Articular chondrocyte of knee joint (primary cell): Measurements from ENCODE around the gene SPARCL1. TPM values are rescaled to one million over a fixed set of nuclear protein-coding genes. Genes with fewer than 3 reads are reported as not detected.

Source experiments
- total RNA-seq: library from RNA; depleted of rRNA; stranded (reverse); fragments of >200 nt; gene quantifications from 2 replicates; pipeline ENCODE4 v1.2.3, GENCODE V29; 2012

SPARCL1 gene, protein sequence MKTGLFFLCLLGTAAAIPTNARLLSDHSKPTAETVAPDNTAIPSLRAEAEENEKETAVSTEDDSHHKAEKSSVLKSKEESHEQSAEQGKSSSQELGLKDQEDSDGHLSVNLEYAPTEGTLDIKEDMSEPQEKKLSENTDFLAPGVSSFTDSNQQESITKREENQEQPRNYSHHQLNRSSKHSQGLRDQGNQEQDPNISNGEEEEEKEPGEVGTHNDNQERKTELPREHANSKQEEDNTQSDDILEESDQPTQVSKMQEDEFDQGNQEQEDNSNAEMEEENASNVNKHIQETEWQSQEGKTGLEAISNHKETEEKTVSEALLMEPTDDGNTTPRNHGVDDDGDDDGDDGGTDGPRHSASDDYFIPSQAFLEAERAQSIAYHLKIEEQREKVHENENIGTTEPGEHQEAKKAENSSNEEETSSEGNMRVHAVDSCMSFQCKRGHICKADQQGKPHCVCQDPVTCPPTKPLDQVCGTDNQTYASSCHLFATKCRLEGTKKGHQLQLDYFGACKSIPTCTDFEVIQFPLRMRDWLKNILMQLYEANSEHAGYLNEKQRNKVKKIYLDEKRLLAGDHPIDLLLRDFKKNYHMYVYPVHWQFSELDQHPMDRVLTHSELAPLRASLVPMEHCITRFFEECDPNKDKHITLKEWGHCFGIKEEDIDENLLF
- total RNA-seq, result not detected in 2 replicates

DNA sequence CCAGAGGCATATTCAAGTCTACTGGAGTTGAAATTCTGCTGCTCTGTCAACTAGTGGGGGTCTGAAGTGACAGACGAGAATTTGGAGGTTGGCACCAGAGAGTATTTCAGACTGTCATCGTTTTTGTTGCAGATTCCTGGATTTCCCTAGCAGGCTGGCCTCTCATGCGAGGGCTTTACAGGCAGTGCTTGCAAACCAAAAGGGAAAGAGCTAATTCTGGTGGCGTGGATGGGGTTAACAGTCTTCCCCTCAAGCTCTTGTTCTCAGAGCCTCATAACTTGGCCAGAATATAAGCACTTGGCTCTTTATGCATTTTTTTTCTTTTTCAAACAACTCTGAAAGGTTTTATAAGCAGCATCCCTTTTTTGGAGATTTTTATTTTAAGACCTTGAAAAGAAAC lies at the start of gene SPARCL1:
Gene SPARCL1 (minus strand): TSS at position 190 of the 400 bp plus-strand sequence. CDS start 29,802 bp downstream, outside the sequence.

Other genes with a start within 250 kb of the SPARCL1 start
- under 0.01 TPM in 2 replicates for gene HSD17B13, start 206.5 kb downstream of the SPARCL1 start, total RNA-seq
- gene HSD17B11, start 138.2 kb downstream of the SPARCL1 start, total RNA-seq, result 35.9 and 39.2 TPM in 2 replicates
- gene NUDT9, start 106.8 kb downstream of the SPARCL1 start, total RNA-seq, result 15.8 and 20.5 TPM in 2 replicates
- not detected in 2 replicates for gene DSPP, start 79.2 kb upstream of the SPARCL1 start, total RNA-seq
- not detected in 2 replicates for gene DMP1, start 120.9 kb upstream of the SPARCL1 start, total RNA-seq